Inferior parietal cortex (tissue), 1 donor: ENCODE results near the gene STARD7.
"Not testable (repeated sequence)": the region's sequence is repeated elsewhere in the genome, so short reads cannot be mapped to it uniquely, and the experiment has no call there.

Source experiments
- DNase-seq: peaks from one replicate; pipeline ENCODE4 v3.0.0-alpha.2; 2016; ENCODE audit errors: extremely low spot score

STARD7 gene

DNA sequence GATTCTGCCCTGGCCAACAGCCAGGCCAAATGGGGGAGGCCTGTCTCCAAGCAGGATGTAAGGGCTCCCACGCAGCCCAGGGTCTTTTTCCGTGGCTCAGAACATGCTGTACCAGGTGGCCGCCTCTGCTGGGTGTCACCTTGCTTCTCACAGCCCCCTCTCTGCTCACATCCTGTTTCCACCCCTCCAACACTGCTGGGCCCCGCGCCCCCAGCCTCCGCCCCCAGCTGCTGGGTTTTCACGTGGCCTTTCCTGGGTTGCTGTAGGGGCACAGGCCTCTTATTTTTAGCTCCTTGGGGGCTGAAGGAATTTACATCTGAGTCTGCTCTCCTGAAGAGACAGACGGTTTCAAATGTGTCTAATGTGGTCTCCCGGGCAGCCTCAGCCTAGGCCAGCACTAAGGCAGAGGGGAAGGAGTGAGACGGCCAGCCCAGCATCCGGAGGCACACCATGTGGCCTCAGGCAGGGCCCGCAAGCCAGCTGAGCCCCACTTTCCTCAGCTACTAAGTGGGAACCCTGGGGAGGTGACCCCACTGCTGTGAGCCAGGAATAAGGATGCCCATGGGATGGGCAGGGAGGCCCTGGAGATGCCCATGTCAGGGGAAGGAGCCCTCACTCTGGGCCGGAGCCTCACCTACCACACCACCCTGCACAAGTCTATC lies 44.7 kb downstream of the STARD7 start:
- no peak for DNase-seq

- DNase-seq = no peak
These were observed 45.2 kb downstream of the STARD7 start for GRCh38 chr2:96163415-96163767.

GRCh38 chr2:96161898-96162297 lies 46.7 kb downstream of the STARD7 start:
- DNase-seq = no peak

DNA sequence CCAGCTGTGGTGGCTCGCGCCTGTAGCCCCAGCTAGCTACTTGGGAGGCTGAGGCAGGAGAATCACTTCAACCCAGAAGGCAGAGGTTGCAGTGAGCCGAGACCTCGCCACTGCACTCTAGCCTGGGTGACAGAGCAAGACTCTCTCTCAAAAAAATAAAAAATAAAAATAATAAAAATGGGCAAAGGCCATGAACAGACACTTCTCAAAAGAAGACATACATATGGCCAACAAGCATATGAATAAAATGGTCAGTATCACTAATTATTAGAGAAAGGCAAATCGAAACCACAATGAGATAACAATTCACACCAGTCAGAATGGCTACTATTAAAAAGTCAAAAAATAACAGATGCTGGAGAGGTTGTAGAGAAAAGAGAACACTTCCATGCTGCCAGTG lies 48.3 kb downstream of the STARD7 start:
- DNase-seq = not testable (repeated sequence)

DNA sequence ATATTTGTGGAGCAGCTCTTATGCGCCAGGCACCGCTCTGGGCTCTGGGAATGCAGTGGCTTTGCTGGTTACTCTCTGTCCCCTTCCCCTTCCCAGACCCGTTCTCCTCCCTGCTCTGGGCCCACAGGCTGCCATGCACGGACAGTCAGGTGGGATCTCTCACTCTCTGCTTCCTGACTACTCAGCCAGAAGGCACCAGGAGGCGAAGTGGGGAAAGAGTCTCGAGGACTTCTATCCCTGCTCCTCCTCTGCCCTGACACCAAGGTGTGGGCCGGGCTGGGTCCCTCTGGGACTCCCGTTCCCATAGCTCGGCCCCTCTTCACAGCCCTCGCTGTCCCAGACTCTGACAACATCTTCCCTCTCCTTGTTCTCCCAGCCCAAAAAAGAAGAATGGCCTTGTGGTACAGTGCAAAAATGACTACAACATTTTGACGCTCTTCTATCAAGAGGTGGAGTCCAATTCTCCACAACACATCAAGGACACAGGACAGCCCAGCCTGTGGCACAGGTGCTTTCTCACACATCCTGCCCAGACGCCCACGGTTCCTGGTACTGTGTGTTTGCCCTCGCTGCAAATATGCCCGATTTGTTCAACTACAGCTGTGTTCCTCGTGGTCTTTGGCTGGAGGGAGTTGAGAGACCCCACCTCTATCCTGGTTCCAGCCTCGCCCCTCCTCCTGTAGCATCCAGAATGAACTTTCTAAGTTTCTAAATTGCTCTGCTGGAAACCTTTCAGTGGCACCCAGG lies 49.4 kb downstream of the STARD7 start:
- DNase-seq = no peak

DNA sequence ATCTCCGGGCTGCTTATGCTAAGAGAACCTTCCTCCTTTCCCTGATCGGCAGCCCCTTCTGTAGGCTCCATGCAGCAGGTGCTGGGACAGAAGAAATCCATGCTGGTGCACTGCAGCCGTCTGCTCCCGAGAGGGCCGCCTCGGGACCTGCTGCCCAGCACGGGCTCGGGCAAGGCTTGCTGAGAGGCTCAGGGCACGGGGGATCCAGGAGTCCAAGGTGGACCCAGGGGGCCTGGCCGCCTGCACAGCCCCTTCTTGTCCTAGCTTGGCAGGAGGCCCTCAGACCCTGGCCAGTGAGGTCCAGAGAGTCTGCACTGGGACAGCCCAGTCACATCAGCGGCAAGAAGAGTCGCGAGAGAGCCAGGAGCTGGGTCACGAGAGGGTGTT lies 50.1 kb downstream of the STARD7 start:
- no peak for DNase-seq

DNA sequence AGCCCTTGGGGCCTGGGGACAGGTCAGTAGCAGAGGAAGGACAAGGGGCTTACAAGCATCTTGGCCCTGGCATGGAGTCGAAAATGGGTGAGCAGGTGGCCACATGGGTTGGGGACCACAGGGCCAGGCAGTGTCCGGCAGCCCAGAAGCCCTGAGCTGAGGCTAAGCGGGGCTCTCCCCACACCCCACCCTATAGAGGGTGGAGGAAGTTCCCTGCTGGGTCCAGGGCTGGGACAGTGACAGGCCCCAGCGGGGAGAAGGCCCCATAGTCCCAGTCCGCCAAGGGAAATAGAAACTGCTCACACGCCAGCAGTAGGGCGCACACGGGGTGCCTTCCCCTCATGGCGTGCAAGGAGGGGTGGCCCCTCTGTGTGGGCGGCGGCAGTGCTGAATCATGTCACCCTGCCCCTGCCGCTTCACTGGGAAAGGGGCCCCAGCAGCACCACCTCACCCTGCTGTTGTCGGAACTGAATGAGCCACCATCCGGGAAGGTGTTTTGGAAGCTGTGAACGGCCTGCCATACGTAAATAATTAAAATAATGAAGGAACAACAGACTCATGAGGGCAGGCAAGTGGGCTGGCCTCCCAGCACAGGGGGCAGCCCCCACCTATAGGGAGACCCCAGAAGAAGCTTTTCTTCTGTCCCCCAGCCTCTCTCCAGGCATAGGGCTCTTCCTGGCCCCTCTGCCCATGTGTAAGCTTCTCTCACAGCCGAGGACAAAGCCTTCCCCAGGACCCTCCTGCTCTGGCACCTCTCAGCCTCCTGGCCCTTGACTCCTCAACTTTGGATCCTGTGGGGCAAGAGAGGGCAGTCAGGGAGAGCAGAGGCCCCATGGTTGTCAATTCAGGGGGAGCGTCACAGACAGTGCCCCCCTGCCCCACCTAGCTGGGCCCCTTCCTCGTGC lies 50.7 kb downstream of the STARD7 start:
- DNase-seq = no peak

- DNase-seq = no peak
These were observed 51.5 kb downstream of the STARD7 start for GRCh38 chr2:96156926-96157648.

DNA sequence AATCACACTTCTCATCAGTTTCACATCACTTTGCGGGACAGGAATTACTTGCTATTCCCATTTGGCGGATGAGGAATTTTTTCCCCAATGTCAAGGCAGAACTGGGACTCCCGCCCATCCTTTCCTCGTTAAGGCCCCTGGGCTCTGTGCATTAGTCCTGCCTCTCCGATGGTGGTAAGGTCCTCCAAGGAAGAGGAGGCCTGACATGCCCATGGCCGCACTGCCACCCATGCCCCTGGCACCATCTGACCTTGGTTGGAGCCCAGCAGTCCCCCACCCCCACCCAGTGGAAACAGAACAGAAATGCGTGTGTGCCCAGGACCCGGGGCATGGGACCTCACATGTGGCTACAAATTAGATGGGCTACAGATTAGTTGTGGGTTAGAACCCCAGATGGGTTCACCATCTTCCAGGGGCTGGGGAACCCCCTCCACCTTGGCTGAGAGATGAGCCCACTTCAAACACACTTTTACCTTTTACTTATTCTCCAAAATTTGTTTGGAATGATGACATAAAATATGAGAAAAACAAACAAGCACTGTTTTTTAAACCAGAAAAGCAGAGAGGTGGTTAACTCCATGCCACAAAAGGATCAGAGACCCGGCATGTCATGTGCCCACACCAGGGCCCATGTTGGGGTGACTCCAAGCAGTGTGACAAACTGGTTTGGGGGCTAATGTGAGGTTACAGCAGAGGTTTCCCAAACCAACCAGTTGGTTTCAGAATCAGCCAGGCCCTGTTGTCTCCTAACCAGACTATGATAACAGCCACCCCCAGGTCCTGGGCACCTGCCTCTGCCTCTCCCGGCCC lies 52.4 kb downstream of the STARD7 start:
- no peak for DNase-seq

GRCh38 chr2:96154506-96155380 lies 53.9 kb downstream of the STARD7 start:
- DNase-seq = no peak

DNA sequence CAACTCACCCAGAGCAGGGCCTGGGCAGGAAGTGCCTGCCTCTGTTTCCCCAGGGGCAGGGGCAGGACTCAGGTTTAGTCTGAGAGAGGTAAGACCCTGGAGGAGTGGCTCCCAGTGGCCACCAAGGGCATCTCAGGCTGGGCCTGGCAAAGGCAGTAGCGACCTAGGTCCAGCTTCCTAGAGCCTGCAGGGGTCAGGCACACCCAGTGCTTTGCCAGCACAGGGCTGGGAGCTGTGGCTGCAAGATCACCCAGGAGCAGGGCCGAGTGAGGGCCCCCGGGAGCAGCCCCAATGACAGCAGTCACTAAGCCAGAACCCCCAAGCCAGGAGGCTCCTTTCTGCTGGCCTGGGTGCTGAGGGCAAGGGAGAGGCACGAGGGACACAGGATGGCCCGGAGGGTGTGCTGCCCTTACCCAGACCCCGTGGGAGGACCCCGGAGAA lies 54.6 kb downstream of the STARD7 start:
- DNase-seq = no peak

- no peak for DNase-seq
These were observed 55.3 kb downstream of the STARD7 start for GRCh38 chr2:96153291-96153713.

DNA sequence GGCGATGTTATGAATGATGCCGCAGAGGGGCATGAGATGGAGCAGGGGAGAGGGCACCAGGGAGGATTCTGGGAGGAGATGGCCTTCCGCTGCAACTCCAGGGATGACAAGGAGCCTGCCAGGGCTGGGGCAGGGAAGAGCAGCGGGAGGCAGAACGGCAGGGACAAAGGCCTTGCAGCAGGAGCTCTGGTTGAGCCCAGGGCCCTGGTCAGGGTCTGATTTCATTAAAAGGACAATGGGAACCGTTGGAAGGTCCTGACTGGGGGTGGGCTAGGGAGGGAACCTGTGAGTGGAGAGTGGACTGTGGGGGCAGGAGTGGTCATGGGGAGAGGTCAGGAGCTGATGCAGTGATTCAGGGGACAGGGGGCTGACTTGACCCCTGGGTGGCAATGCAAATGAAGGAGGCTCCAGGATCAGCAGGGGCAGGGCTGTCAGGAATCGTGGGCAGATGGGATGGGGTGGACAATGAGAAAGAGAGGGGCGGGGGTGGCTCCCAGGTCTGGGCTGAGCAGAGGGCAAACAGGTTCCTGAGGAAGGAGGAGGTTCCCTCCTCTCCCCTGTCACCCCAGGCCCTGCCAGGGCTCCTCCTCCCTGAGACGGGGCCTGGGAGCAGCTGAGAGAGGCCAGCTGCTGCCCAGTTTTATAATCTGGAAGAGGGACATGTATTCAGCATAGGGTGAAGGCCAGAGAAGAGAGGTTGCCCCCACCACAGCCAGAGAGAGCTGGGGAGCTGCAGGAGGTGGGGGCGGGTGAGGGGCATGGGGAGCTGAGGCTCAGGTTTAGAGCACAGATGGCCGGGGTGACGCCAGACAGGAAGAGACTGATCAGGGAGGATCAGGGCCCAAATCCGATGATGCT lies 56.1 kb downstream of the STARD7 start:
- no peak for DNase-seq

DNA sequence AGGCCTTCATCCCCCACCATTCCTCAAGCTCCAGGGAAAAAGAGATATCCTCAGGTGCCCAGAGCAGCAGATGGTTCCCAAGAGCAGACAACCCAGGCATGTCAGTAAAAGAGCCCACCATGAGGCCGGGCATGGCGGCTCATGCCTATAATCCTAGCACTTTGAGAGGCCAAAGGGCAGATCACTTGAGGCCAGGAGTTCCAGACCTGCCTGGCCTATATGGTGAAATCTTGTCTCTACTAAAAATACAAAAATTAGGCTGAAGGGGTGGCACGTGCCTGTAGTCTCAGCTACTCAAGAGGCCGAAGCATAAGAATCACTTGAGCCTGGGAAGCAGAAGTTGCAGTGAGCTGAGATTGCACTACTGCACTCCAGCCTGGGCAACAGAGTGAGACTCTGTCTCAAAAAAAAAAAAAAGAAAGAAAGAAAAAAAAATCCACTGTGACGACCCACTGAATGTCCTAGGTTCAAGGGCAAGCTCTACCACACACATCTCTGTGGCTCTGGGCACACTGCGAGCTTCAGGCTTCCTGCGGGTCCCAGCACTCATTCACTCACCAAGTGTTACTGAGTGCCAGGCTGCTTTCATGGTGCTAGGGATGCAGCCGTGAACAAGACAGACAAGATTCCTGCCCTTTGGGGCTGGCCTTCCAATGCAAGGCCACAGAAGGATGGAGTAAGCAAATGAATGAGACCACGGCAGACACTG lies 56.9 kb downstream of the STARD7 start:
- no peak for DNase-seq

GRCh38 chr2:96150791-96151594 lies 57.6 kb downstream of the STARD7 start:
- no peak for DNase-seq

GRCh38 chr2:96150007-96150640 lies 58.5 kb downstream of the STARD7 start:
- DNase-seq = no peak
